EL (cell line): Measurements from ENCODE around the gene NECTIN1.
A peak's percentile ranks its signal among the peaks of the same experiment; 100 is the strongest.

Experiments used
- DNase-seq: peaks from one replicate; pipeline ENCODE4 v3.0.0-alpha.2; 2016

NECTIN1 gene

DNA sequence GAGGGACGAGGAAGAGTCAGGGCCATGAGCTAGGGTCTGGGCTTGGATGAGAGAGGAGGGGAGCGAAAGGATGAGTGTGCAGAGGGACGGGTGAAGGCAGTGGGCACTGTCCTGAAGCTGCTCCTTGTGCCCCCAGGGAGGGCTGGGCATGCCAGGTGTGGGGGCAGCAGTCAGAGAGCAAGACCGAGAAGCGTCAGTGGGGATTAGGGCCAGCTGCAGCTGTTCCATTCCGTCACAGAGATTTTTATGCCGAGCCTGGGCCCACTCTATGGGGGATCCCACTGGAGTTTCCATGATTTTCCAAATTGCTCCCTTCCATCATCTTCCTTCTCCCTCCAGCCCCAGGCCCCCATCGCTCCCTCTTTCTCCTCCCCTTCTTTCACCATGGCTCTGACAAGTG lies 93.2 kb downstream of the NECTIN1 start:
- no peak for DNase-seq

DNA sequence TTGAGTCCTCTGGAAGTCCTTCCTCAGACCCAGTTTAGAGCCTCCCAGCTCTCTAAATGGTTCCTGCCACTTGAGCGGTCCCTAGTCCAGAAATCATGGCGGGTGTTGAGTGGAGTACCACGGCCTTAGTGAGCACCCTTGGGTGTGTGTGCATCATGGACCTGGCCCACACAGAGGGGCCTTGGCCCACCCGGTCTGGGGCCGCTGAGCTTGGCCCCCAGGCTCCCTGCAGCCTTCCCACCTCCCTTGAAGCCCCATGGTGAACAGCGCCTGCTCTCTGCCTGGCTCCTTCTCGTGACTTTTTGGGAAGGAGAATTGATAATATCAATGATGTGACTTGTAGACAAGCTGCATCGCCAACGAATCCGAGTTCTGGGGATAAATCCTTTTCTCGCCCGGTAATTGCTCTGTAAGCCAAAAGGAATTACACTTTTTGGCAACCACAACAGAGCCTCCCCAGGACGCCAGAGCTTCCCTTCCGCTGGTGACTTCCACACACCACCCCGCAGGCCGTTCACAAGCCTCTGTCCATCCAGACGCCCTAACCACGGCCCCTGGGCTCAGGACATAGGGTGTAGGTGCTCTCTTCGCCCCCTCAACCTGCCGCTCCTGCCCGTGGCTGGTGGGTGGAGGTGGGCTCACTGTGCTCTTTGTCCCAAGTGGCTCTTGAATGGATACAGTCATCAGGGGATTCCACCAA lies 93.8 kb downstream of the NECTIN1 start:
- no peak for DNase-seq

DNA sequence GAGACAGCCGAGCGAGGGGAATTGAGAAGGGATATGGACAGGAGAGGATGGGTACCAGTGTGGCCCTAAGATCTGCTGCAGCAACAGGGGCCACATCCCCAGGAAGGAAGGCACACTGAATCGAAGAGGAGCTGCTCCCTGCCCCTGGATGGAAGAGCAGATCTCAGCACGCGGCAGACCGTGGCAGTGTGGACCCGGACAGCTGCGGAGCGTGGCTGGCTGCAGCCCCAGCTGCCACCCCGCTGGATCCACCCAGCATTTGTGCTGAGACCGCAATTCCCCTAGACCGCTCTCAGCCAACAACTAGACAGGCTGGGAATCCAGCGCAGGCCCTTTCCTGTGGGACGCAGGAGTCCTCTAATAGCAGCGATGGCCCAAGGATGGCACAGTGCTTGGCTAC lies 94.7 kb downstream of the NECTIN1 start:
- no peak for DNase-seq

DNA sequence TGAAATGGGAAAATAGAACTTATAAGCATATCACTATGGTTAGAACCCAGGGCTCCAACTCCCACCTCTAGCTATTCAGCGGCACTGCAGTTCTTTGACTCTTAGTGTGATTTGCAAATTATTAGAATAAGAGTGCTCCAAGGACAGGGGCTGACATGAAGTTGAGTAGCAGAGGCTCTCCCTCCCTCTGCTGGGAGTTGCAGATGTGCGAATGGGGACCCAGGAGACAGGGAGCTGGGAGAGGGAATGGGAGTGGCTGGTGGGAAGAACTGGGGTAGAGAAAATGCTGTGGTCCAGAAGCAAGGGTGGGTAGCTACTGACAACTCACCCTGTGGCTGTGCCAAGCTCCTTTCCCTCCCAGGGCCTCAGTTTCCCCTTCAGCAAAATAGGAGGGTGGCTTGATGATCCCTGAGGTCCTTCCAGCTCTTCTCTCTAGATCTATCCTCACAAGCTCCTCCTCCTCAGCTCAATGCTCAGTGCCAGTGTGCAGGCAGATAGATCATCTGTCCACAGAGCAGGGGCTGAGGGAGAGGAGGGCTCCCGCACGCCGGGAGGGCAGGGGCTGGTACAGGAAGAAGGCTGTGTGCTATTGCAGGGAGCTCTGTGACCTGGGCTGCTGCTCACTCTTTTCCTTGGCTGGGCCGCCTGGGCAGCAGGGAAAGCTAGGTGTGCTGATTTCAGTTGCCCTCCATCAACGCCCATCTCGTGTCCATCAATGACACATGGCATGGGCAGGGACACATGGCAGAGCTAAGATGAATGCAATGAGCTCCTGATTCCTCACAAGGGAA lies 99.0 kb downstream of the NECTIN1 start:
- DNase-seq: no peak

- DNase-seq: no peak
These were observed 99.9 kb downstream of the NECTIN1 start for GRCh38 chr11:119629085-119629484.

- no peak for DNase-seq
These were observed 101.7 kb downstream of the NECTIN1 start for GRCh38 chr11:119627286-119627685.

GRCh38 chr11:119626871-119627270 lies 102.1 kb downstream of the NECTIN1 start:
- no peak for DNase-seq

- DNase-seq: no peak
These were observed 102.7 kb downstream of the NECTIN1 start for GRCh38 chr11:119626197-119626841.

GRCh38 chr11:119625206-119625978 lies 103.6 kb downstream of the NECTIN1 start:
- DNase-seq: no peak

DNA sequence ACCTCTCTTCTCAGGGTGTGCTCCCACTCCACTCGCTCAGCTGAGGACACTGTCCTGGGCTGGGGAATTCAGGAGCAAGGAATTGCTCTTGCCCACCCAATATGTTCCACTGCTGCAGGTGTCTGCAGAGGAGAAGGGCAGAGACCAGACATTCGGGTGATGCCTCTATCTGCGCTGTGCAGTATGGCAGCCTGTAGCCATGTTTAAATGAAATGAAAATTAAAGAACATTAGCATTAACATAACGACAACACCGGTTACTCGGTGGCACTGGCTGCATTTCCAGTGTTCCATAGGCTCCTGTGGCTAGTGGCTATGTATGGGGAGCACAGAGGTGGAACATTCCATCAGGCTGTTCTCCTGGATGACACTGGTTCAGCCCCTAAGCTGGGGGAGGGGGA lies 104.4 kb downstream of the NECTIN1 start:
- DNase-seq: no peak

GRCh38 chr11:119624102-119624615 lies 104.8 kb downstream of the NECTIN1 start:
- DNase-seq: no peak

DNA sequence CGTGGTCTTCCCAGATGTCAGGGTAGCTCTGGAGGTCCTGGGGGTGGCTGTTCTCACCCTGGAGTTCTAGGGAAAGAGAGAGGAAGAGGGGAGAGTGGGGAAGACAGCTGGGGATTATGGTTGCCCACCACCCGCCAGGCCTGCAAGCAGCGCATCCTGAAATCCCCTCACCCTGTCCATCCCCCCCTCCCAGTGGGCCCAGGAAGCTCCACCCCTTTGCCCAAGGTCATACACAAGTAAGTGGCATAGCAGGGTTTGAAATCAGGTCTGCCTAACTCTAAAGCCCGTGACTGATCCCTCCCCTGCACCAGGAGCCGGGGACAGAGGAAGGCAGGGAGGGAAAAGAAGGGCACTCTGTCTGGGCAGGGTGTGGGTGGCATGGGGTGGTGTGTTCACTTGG lies 105.3 kb downstream of the NECTIN1 start:
- DNase-seq: no peak

DNA sequence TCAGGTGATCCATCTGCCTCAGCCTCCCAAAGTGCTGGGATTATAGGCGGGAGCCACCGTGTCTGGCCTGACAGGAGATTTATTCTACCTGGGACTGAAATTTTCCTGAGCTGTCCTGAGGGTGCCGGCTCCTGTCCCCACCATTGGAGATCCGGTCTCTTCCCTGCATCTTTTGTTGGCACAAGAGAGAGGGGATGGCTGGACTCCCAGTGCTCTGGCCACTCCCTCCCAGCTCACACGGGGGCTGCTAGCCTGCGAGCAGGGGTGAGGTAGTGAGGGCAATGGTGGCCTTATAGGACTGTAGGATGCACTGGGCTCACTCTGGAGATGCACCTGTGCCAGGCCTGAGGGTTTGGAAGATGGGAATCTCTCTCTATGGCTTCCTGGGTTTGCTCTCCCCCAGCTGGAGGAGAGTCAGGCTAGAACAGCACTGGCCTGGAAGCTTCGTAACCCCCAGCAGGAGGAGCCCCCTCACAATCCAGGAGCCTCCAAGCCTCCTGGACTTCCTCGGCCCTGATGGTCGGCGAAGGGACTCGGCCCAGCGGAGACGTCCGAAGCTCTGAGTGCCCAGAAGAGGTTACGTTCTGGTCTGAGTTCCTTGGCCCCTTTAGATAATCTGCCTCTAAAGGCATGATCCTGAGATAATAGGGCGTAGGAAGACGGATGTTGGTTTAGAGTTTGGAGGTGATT lies 106.4 kb downstream of the NECTIN1 start:
- DNase-seq: no peak

- no peak for DNase-seq
These were observed 109.3 kb downstream of the NECTIN1 start for GRCh38 chr11:119619665-119620064.

GRCh38 chr11:119618208-119618909 lies 110.6 kb downstream of the NECTIN1 start:
- DNase-seq: peak; percentile 10

DNA sequence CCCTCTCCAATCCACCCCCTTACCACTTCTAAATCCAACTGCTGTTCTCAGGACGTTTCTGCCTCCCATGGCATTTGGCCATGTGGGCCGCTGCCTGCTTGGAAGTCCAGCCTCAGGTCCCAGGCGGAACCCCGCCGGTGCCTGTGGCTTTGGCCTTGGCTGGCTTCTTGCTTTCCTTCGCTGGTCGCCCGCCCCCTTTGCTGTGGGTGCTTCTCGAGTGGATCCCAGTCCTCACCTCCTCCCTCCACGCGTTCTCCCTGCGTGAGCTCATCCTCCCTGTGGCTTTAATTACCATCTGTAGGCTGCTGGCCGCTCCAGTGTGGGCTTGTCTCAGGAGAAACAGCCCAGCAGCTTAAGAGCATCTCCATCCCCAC lies 111.7 kb downstream of the NECTIN1 start:
- DNase-seq: no peak

DNA sequence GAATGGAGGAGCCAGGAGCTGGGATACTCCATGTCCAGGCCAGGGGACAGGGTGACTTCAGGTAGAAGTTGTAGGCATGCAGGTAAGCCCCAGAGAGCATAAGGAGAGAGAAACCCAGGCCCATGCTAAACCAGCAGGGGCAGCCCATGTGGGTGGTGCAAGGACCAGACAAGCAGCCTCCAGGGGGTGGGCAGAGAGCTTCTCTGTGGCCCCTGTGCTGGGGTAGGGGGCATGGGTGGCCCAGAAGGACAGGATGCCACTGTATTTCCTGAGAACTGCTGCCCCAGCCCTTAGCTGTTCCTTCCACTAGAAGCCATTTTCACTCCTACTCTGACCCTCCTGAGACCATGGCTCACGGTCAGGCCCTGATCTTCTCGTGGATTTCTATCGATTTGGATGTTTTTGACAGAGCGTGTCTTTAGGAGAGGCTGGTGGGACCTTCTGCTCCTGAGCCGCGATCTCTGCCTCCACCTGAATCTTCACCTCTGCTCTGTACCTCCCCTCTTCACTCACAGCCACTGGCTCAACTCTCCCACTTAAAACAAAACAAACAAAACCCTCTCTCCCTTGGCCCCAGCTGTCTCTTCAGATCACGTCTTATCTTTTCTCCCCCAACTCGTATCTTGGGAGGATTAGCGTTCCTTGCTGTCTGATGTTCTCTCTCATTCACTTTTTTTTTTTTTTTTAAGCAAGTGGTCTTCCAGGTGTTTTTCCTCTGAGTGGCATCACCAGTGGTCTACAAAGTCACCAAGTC lies 112.2 kb downstream of the NECTIN1 start:
- DNase-seq: no peak

DNA sequence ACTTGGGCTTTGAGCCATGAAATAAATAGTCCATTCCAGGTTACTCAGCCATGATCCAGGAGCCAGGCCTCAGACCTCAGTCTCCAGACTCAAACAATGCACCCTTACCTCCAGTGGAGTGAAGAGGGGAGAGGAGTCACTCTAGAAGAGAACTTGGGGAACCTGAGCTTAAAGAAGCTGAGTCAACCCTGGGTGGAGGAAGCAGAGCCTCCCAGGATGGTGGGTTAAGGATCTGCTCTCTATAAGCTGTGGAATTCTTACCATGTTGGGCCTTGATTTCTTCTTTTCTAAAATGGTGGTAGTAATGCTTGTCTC lies 113.2 kb downstream of the NECTIN1 start:
- DNase-seq: no peak

- DNase-seq: peak; percentile 81
These were observed 113.8 kb downstream of the NECTIN1 start for GRCh38 chr11:119615003-119615881.
